HG02759 (cell line): ENCODE measurements around the gene ZNF746.

Source experiments
- ATAC-seq: cut with Tn5 transposase; IDR thresholded peaks from one replicate; pipeline ENCODE4 v1.9.1; 2021; ENCODE audit warnings: mild to moderate bottlenecking, moderate library complexity; ENCODE audit not compliant: unreplicated experiment

Gene ZNF746

GRCh38 chr7:149430192-149430591, 67.4 kb downstream of the ZNF746 start:
- ATAC-seq = no peak

- no peak for ATAC-seq
These were observed 69.7 kb downstream of the ZNF746 start for GRCh38 chr7:149427893-149428292.

- ATAC-seq = no peak
These were observed 70.4 kb downstream of the ZNF746 start for GRCh38 chr7:149427096-149427680.

DNA sequence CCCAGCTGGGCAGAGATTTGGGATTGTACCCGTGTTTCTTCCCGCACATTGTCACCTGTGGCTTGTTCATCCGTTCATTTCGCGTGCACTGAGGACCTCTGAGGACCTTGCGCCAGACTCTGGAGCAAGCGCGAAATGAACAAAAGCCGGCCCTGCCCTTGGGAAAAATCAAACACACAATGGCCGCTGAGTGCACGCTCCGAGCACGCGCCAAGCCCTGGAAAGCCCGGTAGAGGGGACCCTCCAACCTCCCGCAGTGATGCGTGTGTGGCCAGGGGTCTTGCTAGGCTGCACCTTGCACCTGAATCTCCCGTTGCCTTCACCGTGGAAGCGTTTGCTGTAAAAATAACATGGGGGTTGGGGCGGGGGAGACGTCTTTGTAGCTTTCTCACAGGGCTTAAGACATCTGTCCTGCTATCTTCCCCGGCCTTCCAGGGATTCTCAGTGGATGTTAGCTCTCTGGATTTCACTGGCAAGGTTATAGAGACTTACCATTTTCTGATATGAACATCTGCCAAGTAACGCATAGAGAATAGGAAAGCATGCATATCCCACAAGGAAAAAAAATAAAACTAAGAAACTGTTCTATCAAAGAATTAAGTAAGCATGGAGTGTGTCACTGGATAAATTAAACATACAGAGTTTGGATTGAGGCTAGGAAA, 74.0 kb downstream of the ZNF746 start:
- no peak for ATAC-seq

DNA sequence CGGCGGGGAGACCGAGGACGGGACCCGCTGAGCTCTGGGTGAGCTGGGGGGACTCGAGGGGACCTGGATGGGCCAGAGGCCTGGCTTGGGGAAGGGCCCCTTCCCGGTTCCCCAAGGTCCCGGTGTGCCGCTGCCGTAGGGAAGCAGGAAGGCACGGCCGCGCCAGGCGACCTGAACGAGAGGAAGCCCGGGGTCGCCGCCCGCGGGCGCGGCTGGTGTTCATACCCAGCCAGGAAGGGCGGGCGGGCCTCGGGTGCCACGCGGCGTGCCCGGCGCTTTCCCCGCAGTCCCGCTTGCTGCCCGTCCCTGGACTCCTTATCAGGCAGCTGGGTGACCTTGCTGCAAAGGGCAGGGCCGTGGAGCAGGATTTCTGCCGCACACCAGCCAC, 74.7 kb downstream of the ZNF746 start:
- peak; percentile 7 for ATAC-seq
